Measurements from ENCODE around the gene SASH1.
A peak's percentile ranks its signal among the peaks of the same experiment; 100 is the strongest.

SASH1 gene

GRCh38 chr6:148429423-148429822 lies 86.8 kb downstream of the SASH1 start:
- DNase-seq (ENCODE audit: low read depth in 4 of 4, low spot score in 1 of 4), result no peak

GRCh38 chr6:148430897-148431296 lies 88.3 kb downstream of the SASH1 start:
- no peak for DNase-seq (ENCODE audit: low read depth in 4 of 4, low spot score in 1 of 4)

GRCh38 chr6:148431413-148431812 lies 88.8 kb downstream of the SASH1 start:
- DNase-seq (ENCODE audit: low read depth in 4 of 4, low spot score in 1 of 4), result no peak

- no peak for DNase-seq (ENCODE audit: low read depth in 4 of 4, low spot score in 1 of 4)
Measured at GRCh38 chr6:148431840-148432239, 89.2 kb downstream of the SASH1 start.

- no peak for DNase-seq (ENCODE audit: low read depth in 4 of 4, low spot score in 1 of 4)
Measured at GRCh38 chr6:148432462-148433195, 90.0 kb downstream of the SASH1 start.

GRCh38 chr6:148435386-148435785 lies 92.7 kb downstream of the SASH1 start:
- no peak for DNase-seq (ENCODE audit: low read depth in 4 of 4, low spot score in 1 of 4)

- DNase-seq (ENCODE audit: low read depth in 4 of 4, low spot score in 1 of 4), result no peak
Measured at GRCh38 chr6:148436466-148436865, 93.8 kb downstream of the SASH1 start.

- DNase-seq (ENCODE audit: low read depth in 4 of 4, low spot score in 1 of 4), result no peak
Measured at GRCh38 chr6:148438632-148439031, 96.0 kb downstream of the SASH1 start.

- no peak for DNase-seq (ENCODE audit: low read depth in 4 of 4, low spot score in 1 of 4)
Measured at GRCh38 chr6:148440016-148440415, 97.4 kb downstream of the SASH1 start.

- no peak for DNase-seq (ENCODE audit: low read depth in 4 of 4, low spot score in 1 of 4)
Measured at GRCh38 chr6:148440877-148441453, 98.3 kb downstream of the SASH1 start.

- no peak for DNase-seq (ENCODE audit: low read depth in 4 of 4, low spot score in 1 of 4)
Measured at GRCh38 chr6:148441454-148441911, 98.8 kb downstream of the SASH1 start.

GRCh38 chr6:148443798-148444560 lies 101.3 kb downstream of the SASH1 start:
- DNase-seq (ENCODE audit: low read depth in 4 of 4, low spot score in 1 of 4), result no peak

GRCh38 chr6:148445116-148445515 lies 102.5 kb downstream of the SASH1 start:
- no peak for DNase-seq (ENCODE audit: low read depth in 4 of 4, low spot score in 1 of 4)

GRCh38 chr6:148445620-148446019 lies 103.0 kb downstream of the SASH1 start:
- no peak for DNase-seq (ENCODE audit: low read depth in 4 of 4, low spot score in 1 of 4)

GRCh38 chr6:148446681-148447080 lies 104.0 kb downstream of the SASH1 start:
- no peak for DNase-seq (ENCODE audit: low read depth in 4 of 4, low spot score in 1 of 4)

GRCh38 chr6:148447521-148448230 lies 105.0 kb downstream of the SASH1 start:
- DNase-seq (ENCODE audit: low read depth in 4 of 4, low spot score in 1 of 4), result no peak

GRCh38 chr6:148448369-148449012 lies 105.9 kb downstream of the SASH1 start:
- DNase-seq (ENCODE audit: low read depth in 4 of 4, low spot score in 1 of 4), result no peak

- DNase-seq (ENCODE audit: low read depth in 4 of 4, low spot score in 1 of 4), result no peak
Measured at GRCh38 chr6:148450866-148451265, 108.2 kb downstream of the SASH1 start.

GRCh38 chr6:148451690-148452089 lies 109.1 kb downstream of the SASH1 start:
- DNase-seq (ENCODE audit: low read depth in 4 of 4, low spot score in 1 of 4), result peak in 1 of 4 experiments; percentile 11

GRCh38 chr6:148452876-148453275 lies 110.2 kb downstream of the SASH1 start:
- DNase-seq (ENCODE audit: low read depth in 4 of 4, low spot score in 1 of 4), result no peak

- DNase-seq (ENCODE audit: low read depth in 4 of 4, low spot score in 1 of 4), result no peak
Measured at GRCh38 chr6:148453906-148454305, 111.3 kb downstream of the SASH1 start.

Measured in stimulated activated CD4-positive, alpha-beta T cell treated with anti-CD3 and anti-CD28 coated beads, Interleukin-1b, Interleukin-23, amount 100 ng/mL, for 24 hours (primary cell).